Testis (tissue), 3 donors: ENCODE results near the gene RSF1. TPM values are rescaled to one million over a fixed set of nuclear protein-coding genes. Genes with fewer than 3 reads are reported as not detected.

Source experiments
- DNase-seq: peaks from one replicate; pipeline ENCODE4 v3.0.0-alpha.2; 2019
- H3K27ac ChIP-seq, 2 donors: fragments of 200-600 bp; sonication (generic); one replicate each; pipeline ENCODE4 v1.5.1; 2019
- H3K27me3 ChIP-seq: fragments of 200-600 bp; sonication (generic); one replicate; pipeline ENCODE4 v1.5.1; 2019
- H3K36me3 ChIP-seq: fragments of 200-600 bp; sonication (generic); one replicate; pipeline ENCODE4 v1.5.1; 2017; ENCODE audit warnings: low read depth; ENCODE audit errors: missing control alignments
- H3K4me1 ChIP-seq: fragments of 200-600 bp; sonication (generic); one replicate; pipeline ENCODE4 v1.5.1; 2019
- H3K4me3 ChIP-seq, 2 donors: fragments of 200-600 bp; sonication (generic); one replicate each; pipeline ENCODE4 v1.5.1; 2017 to 2019
- H3K9me3 ChIP-seq: fragments of 200-600 bp; sonication (generic); one replicate; pipeline ENCODE4 v1.5.1; 2017
- POLR2A ChIP-seq: fragments of 450-650 bp; IDR thresholded peaks from one replicate; pipeline ENCODE4 v1.6.1; 2017; ENCODE audit warnings: antibody characterized with exemption, mild to moderate bottlenecking, moderate library complexity
- WGBS, 2 donors: methylation state at CpG; one replicate each; pipeline ENCODE4 v1.1.5; 2018; 5-methylcytosine and 5-hydroxymethylcytosine counted together
- intact Hi-C: fragments of 100-400 bp; cut with DNase I; formaldehyde crosslinking; loops from one replicate; pipeline ENCODE4 v1.15.1; 2023; ENCODE audit warnings: low total_unique reads
- polyA plus RNA-seq: library from polyadenylated mRNA; stranded (reverse); fragments of 350-450 nt; fragmentation: Illumina TruSeq; extraction: RNeasy Lipid Tissue Mini Kit (QIAGEN cat#74804); gene quantifications from one replicate; pipeline ENCODE4 v1.2.3, GENCODE V29; 2014; ENCODE audit warnings: low read depth, low replicate concordance; ENCODE audit not compliant: insufficient read depth
- total RNA-seq, 2 donors: library from RNA; depleted of rRNA; stranded (reverse); fragments of >200 nt; gene quantifications; one replicate each; pipeline ENCODE4 v1.2.3, GENCODE V29; 2016
- TF ChIP-seq, protein P1 (sequence below), 3 experiments: fragments of 450-650 bp in 2 of 3; fragments of 200-600 bp in 1 of 3; sonication (generic) in 1 of 3; IDR thresholded peaks; one replicate each; pipeline ENCODE4 v1.5.1; 2016 to 2019; ENCODE audit warnings: antibody characterized with exemption in 3 of 3, mild to moderate bottlenecking in 2 of 3, moderate library complexity in 1 of 3

RSF1 gene
- total and polyA plus RNA-seq, 3 donors from 2014 or later = 17.7 to 168 (median 94.6) TPM

DNA sequence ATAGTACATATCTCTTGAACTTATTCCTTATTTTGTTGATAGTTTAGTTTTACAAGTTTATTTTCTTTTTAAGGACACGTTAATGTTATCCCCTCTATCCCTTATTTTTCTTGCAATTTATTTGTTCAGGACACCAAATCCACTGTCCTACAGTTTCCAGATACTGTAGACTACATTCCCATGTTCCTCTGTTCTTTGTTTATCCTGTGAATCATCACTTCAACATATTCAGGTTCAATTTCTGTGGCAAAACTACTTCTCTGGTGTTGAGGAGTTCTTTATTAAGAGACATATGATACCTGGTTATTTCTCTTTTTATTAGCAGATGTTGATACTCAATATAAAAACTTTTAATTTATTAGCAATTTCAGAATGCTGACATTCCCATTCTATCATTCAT is 110.2 kb downstream of the RSF1 start:
- TF ChIP-seq POLR2A = no peak
- TF ChIP-seq, protein P1, sequence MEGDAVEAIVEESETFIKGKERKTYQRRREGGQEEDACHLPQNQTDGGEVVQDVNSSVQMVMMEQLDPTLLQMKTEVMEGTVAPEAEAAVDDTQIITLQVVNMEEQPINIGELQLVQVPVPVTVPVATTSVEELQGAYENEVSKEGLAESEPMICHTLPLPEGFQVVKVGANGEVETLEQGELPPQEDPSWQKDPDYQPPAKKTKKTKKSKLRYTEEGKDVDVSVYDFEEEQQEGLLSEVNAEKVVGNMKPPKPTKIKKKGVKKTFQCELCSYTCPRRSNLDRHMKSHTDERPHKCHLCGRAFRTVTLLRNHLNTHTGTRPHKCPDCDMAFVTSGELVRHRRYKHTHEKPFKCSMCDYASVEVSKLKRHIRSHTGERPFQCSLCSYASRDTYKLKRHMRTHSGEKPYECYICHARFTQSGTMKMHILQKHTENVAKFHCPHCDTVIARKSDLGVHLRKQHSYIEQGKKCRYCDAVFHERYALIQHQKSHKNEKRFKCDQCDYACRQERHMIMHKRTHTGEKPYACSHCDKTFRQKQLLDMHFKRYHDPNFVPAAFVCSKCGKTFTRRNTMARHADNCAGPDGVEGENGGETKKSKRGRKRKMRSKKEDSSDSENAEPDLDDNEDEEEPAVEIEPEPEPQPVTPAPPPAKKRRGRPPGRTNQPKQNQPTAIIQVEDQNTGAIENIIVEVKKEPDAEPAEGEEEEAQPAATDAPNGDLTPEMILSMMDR (IDR thresholded peaks at IDR 0.05) = no peak
- WGBS, 2 donors = 75 to 81% methylated on average over 1 of the region's 1 CpG
- no peaks in the 10 kb centered on the region for H3K36me3 ChIP-seq
- no peak for DNase-seq
- intact Hi-C loops = no loop called here
- no peaks in the 10 kb centered on the region for H3K4me1 ChIP-seq
- no peaks in the 10 kb centered on the region for H3K27me3 ChIP-seq
- no peaks in the 10 kb centered on the region for H3K9me3 ChIP-seq
- H3K27ac ChIP-seq = no peak overlapping the region
- H3K4me3 ChIP-seq = no peak overlapping the region

DNA sequence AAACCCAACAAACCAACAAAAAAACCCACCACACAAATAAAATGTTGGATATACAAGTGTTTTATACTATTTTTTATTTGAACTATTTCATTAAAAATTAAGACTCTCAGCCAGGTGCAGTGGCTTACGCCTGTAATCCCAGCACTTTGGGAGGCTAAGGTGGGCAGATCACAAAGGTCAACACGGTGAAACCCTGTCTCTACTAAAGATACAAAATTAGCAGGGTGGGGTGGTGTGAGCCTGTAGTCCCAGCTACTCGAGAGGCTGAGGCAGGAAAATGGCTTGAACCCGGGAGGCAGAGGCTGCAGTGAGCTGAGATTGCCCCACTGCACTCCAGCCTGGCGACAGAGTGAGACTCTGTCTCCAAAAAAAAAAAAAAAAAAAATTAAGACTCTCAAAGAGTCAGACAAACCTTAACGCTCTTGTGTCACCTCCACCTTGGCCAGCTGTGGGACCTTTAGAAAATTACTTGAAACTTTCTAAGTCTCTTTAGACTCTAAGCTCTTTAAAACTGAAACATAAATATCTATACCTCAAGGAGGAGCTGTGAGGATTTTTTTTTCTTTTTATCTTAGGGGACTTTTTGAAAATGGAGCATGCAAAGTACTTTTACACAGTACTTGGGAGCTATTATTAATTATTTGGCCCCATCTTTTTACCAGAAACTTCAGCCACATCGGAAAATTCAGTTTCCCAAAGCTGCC is 114.5 kb downstream of the RSF1 start:
- DNase-seq = no peak
- intact Hi-C loops = no loop called here
- H3K36me3 ChIP-seq = no peaks in the 10 kb centered on the region
- no peak overlapping the region for H3K27ac ChIP-seq
- H3K27me3 ChIP-seq = no peaks in the 10 kb centered on the region
- H3K4me3 ChIP-seq = no peak overlapping the region
- no peak for TF ChIP-seq POLR2A
- TF ChIP-seq, protein P1 (IDR thresholded peaks at IDR 0.05) = no peak
- H3K9me3 ChIP-seq = no peaks in the 10 kb centered on the region
- 95% methylated on average over 7 of the region's 7 CpGs for WGBS, 2 donors
- H3K4me1 ChIP-seq = no peaks in the 10 kb centered on the region

DNA sequence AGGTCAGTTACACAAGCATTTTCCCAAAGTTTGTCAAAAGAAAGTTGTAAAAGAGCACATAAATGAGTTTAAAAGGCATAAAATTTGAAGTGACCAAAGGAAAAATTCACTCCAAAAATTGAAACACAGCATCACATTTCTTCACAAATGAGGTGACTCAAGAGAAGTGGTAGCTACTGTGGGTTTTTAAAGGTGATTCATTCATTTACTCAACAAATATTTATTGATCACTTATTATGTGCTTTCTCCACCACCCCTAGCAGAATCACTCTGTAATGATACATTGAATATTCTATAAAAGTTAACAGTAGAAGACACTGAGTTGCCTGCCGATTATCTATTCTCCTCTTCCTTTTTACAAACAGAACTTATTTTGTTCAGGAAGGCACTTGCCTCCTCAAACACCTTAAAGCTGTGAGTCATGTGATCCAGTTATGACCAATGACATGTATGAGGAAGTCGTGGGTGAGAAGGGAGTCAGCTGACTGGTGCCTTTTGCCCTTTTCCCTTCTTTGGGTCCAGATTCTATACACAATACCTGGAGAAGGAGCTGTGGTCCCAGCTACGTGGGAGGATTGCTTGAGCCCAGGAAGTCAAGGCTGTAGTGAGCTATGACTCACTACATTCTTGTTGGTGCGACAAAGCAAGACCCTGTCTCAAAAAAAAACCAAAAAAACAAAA is 115.2 kb downstream of the RSF1 start:
- no peak for DNase-seq
- Histone ChIP-seq H3K9me3 (no peaks in the 10 kb centered on the region), H3K4me3 (no peak overlapping the region), H3K27me3 (no peaks in the 10 kb centered on the region), H3K4me1 (no peaks in the 10 kb centered on the region), H3K27ac (no peak overlapping the region), H3K36me3 (no peaks in the 10 kb centered on the region)
- intact Hi-C loops = no loop called here
- 80 to 87% methylated on average over 4 of the region's 4 CpGs for WGBS, 2 donors
- TF ChIP-seq, protein P1 (IDR thresholded peaks at IDR 0.05) = no peak
- TF ChIP-seq POLR2A = no peak

DNA sequence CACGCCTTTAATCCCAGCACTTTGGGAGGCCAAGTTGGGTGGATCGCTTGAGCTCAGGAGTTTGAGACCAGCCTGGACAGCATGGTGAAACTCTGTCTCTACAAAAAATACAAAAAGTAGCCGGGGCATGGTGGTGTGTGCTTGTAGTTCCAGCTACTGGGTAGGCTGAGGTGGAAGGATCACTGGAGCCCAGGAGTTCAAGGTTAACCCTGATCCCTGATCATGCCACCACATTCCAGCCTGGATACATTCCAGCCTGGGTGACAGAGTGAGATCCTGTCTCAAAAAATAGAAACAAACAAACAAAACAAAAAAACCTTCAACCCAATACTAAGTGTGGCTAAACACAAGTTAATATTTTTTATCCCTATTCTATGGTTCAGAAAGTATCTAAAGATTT is 116.5 kb downstream of the RSF1 start:
- WGBS, 2 donors = 88 to 97% methylated on average over 3 of the region's 3 CpGs
- no peak for DNase-seq

More for the DNA sequence above, 116.5 kb downstream of the RSF1 start:
- no peak for TF ChIP-seq POLR2A
- TF ChIP-seq, protein P1 (IDR thresholded peaks at IDR 0.05) = no peak
- H3K27me3 ChIP-seq = no peaks in the 10 kb centered on the region
- H3K27ac ChIP-seq = no peak overlapping the region
- H3K4me3 ChIP-seq = no peak overlapping the region
- H3K4me1 ChIP-seq = no peaks in the 10 kb centered on the region
- H3K9me3 ChIP-seq = no peaks in the 10 kb centered on the region
- H3K36me3 ChIP-seq = no peaks in the 10 kb centered on the region
- intact Hi-C loops = no loop called here
